ENCODE data around the gene KLF15.
"Not testable (repeated sequence)": the region's sequence is repeated elsewhere in the genome, so short reads cannot be mapped to it uniquely, and the experiment has no call there.

The KLF15 gene

DNA sequence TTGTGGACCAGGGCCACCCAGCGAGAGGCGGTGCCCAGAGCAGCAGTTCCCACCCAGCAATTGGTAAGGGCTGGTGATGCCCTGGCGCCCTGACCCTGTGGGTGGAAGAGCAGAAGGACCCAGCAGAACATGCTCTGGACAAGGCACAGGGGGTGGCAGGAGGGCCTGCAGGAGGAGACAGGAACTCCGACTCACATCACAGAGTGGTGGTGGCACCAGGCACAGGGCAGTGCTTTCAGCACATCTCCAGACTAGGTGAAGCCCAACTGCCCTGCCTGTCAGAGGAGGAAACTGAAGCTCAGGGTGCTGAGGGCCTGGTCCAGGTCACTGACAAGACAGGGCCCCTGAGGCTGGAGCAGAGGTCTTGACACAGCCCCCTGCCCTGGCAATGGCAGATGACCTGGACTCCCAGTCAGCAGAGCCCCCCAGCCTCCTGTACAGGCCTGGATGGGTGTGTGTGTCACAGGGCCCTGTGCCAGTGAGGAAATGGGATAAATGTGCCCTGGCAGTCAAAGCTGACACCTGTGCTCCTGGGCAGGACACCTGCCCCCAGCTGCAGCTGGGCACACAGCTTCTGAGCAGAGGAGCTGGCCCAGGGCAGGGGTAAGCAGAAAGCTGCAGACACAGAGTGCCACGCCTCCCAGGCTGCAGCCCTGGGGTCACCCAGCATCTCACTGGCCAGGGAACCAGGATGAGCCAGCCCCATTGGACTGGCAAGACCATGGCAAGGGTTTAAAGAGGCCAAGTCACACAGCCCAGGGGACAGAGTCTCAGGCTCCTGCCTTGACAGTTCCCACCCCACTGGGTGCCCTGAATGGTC is 11.4 kb downstream of the KLF15 start:
- DNase-seq = no peak

DNA sequence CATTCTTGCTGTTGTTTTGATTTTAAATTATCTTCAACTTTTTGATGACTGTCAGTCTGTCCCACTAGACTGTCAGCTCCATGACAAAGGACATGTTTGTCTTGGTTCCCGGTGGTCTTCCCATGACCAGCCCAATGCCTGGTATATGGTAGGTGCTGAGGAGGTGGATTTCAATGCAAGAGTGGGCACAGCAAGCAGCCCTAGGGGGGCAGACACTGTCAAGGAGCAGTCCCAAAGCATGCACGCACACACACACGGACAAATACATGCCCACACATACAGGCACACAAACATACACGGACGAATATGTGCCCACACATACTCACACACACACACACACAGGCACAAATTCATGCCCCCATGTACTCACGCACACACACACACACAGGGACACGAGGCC is 12.0 kb downstream of the KLF15 start:
- no peak for DNase-seq

GRCh38 chr3:126344380-126345041 is 12.7 kb downstream of the KLF15 start:
- DNase-seq = no peak

- no peak for DNase-seq
Measured at GRCh38 chr3:126343649-126344035, 13.6 kb downstream of the KLF15 start.

DNA sequence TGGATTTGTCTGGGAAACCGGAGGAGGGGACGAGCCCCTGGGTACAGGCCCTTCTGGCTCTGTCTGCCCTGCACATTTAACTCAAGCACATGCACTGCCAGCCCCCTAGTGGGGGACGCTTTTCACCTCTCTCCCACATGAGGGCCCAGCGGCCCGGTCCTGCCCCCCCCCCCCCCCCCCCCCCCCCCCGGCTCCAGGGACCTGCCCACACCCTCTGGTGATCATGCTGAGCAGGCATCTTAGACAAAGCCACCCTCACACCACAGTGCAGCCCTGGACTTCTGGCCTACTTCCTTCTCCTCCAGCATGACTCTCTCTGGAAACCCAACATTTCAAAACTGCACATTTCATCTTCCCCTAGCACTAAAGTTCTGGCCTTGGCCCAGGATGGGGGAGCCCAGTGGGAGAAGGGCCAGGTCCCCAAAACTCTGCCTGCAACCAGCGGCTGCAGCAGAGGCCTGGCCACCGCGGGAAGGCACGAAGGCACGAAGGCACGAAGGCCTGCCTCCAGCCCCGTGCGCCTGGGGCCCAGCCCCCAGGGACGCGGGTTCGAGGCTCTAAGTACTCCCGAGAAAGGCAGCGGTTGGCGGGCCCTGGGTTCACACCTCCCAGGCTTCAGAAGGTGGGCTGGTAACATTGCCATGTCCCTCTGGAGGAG is 14.1 kb downstream of the KLF15 start:
- DNase-seq = no peak

- no peak for DNase-seq
Measured at GRCh38 chr3:126342211-126342610, 15.0 kb downstream of the KLF15 start.

GRCh38 chr3:126341755-126342150 is 15.5 kb downstream of the KLF15 start:
- no peak for DNase-seq

GRCh38 chr3:126340943-126341754 is 16.1 kb downstream of the KLF15 start:
- DNase-seq = no peak

- no peak for DNase-seq
Measured at GRCh38 chr3:126340596-126340942, 16.6 kb downstream of the KLF15 start.

- no peak for DNase-seq
Measured at GRCh38 chr3:126340081-126340511, 17.1 kb downstream of the KLF15 start.

DNA sequence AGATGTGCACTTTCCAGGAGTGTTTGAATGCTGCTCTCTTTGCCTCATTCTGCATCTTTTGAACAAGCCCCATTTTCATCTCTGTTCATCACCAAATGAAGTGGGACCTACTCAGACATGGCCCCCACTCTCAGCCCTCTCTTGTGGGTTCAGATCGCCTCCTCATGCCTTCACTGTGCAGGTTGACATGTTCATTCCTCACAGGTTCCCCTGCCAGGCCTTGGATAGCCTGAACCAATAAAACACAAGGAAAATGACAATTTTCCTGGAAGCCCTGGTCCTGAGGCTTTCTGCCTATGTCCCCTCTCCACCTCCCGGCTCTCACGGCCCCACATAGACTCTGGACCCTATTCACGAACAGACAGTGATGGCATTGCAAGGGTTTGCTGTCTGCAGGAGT is 17.7 kb downstream of the KLF15 start:
- no peak for DNase-seq

- DNase-seq = no peak
Measured at GRCh38 chr3:126338790-126339288, 18.4 kb downstream of the KLF15 start.

DNA sequence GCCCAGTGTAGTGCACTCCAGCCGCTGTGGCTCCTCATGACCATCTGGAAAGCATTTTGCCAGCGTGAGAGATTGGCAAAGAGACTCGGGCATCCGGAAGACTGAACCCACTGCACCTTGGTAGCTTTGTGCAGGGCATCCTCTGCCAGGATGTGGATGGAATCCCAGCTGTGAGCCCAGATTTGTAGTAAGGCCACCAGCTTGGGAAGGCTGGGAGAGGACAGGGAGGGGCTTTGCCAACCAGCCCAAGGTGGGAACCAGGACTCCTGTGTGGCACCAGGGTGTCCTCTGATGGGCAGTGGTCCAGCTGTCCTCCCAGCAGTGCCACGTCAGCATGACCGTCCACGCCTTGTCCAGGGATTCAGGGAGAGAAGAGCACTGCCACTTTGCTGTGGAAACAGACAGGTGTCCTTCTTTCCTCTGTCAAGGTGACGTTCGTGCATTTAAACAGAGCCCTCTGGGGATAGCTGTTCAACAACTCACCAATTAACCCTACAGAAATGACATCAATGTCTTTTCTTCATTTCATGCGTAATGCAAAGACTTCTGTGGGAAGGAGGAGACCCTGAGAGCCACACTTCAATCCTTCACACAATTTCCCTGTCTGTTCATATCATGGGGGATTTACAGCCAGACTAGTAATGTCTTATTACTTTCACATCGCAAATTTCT is 19.1 kb downstream of the KLF15 start:
- DNase-seq = no peak

- not testable (repeated sequence) for DNase-seq
Measured at GRCh38 chr3:126331812-126332336, 25.3 kb downstream of the KLF15 start.

DNA sequence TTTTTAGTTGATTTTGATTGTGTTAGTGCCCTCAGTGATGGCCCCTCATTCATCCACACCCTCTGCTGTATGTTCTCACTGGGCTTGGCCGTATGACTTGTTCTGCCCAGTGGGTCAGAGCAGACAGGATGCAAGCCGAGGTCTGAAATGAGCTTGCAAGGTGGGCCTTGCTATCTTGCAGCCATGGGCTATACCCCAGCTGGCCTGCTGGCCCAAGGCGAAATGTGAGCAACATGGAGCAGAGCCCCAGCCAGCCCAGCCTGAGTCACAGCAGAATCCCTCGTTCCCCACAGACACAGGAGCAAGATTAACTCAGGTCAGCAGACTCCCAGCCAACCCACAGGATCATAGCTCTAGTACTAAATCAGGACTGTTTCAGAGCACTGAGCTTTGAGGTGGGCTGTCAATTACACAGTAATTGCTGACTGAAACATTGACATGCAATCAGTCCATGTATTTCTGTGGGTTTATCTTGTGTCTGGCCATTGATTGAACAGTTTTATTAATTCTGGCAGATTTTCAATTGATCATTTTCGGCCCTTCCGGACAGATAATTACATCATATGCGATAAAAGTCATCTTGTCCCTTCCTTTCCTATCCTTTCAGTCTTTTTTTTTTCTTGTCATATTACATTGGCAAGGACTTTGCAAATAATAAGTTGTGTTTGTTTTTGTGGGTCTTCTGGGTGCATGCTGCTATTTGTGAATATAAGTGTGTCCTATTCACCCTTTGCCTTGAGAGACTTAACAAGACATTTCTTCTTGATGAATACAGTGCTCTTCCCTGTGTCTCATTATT is 27.1 kb downstream of the KLF15 start:
- DNase-seq = no peak

GRCh38 chr3:126326629-126327028 is 30.6 kb downstream of the KLF15 start:
- no peak for DNase-seq

DNA sequence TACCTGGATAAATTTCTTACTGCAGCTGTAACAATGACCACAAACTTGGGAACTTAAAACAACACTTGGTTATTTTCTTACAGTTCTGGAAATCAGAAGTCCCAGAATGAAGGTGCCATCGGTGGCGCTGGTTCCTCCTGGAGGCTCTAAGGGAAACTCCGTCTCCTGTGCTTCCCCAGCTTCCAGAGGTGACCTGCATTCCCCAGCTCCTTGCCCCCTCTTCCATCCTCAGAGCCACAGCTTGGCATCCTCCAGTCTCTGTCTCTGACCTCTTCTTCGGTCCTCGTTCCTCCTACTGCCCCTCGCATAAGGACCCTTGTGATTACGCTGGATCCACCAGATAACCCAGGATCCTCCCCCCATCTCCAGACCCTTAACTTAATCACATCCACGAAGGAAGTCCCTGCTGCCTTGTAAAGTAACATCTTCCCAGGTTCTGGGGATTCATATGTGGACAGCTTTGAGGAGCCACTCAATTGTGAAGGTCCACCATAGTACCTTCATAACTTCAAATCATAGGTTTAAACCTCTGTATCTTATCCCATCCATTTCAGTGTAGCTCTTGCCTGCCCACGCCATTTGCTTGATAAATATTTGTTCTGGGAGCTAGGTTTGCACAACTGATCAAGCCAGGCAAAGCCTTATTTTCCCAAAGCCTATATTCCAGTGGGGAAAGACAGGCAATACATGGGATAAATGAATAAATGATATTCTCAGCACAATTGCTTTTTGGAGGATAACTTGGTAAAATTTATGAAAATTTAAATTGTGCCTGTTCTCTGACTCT is 34.8 kb downstream of the KLF15 start:
- DNase-seq = no peak

- DNase-seq = no peak
Measured at GRCh38 chr3:126321490-126321889, 35.7 kb downstream of the KLF15 start.

DNA sequence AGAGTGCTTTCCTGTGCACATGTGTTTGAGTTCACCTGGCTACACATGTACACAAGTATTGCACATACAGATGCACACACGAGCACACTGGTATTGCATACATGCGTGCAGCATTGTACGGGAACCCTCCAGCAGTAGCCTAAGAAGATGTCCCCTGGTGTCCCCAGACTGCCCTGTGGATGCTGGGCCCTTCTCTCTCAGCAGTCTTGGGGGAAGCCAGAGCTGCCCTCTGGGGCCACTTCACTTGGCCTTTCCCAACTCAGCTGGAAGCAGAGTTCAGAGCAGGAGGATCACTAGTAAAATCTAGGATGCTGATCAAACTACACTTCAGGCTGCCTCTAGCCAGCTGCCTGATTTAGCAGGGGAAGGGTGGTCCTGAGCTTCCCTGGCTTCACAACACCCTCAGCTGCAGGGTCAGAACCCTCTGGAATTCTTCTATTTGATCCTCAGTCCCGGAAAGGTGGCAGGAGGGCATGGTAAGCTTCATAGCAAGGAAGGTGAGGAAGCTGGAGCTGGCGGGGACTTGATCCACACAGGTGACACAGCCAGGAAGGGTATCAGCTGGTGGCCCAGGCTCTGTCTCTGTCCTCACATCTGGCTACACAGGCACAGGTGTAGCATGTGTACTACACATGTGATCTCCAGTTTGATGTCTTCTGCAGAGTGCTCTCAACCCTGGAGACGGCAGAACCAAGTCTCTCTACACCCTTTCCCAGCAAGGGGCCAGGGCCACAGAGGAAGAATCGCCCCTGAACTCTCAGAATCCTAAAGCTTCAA is 36.5 kb downstream of the KLF15 start:
- no peak for DNase-seq

Measured in fibroblast of skin of right biceps (primary cell).